HUES48 (cell line): Measurements from ENCODE around the gene CCDC73.
"Not testable (repeated sequence)": the region's sequence is repeated elsewhere in the genome, so short reads cannot be mapped to it uniquely, and the experiment has no call there.

Experiments used
- H3K27ac ChIP-seq: one replicate; pipeline ENCODE4 v1.7.0; 2013; ENCODE audit warnings: low read depth, low read length, inconsistent platforms
- H3K27me3 ChIP-seq: 2 replicates; pipeline ENCODE4 v1.6.1; 2013; ENCODE audit warnings: mild to moderate bottlenecking, low read length; ENCODE audit not compliant: control insufficient read depth, insufficient read depth
- H3K36me3 ChIP-seq: 2 replicates; pipeline ENCODE4 v1.6.1; 2013; ENCODE audit warnings: low read length; ENCODE audit not compliant: control insufficient read depth, insufficient read depth
- H3K4me1 ChIP-seq: 2 replicates; pipeline ENCODE4 v1.6.1; 2013; ENCODE audit warnings: mild to moderate bottlenecking, low read length; ENCODE audit not compliant: control insufficient read depth, insufficient read depth
- H3K4me3 ChIP-seq: 2 replicates; pipeline ENCODE4 v1.5.1; 2013; ENCODE audit warnings: mild to moderate bottlenecking, low read depth, low read length
- H3K9ac ChIP-seq: 2 replicates; pipeline ENCODE4 v1.6.1; 2013; ENCODE audit warnings: mild to moderate bottlenecking, low read depth, low read length, moderate library complexity
- H3K9me3 ChIP-seq: 2 replicates; pipeline ENCODE4 v1.6.1; 2013; ENCODE audit warnings: low read length; ENCODE audit not compliant: control insufficient read depth, insufficient read depth

CCDC73 gene

DNA sequence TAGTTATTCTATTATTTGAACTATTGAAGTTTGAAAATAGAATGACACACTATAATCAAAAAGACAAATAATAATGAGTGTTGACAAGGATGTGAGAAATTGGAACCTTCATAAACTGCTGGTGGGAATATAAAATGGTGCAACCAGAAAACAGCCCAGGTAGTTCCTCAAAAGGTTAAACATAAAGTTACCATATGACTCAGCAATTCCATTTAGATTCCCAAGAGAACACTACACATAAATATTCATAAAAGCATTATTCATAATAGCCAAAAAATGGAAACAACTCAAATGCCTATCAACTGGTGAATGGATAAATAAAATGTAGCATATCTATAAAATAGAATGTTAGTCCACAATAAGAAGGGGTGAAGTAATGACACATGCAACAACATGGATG is 21.7 kb downstream of the CCDC73 start:
- Histone ChIP-seq H3K36me3 (no peaks in the 10 kb centered on the region), H3K27me3 (no peaks in the 10 kb centered on the region), H3K4me1 (no peaks in the 10 kb centered on the region), H3K27ac (no peak overlapping the region), H3K9me3 (no peaks in the 10 kb centered on the region), H3K9ac (no peak overlapping the region), H3K4me3 (no peak overlapping the region)

DNA sequence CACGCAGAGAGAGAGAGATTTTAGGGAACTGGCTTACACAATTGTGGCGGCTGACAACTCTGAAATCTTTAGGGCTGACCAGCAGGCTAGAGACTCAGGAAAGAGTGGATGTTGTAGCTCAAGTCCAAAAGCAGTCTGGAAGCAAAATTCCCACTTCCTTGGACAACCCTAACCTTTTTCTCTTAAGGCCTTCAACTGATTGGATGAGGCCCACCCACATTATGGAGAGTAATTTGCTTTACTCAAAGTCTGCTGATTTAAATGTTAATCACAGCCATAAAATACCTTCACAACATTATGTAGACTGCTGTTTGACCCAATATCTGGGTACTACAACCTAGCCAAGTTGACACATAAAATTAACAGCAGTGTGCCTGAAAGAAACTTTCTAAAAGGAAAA is 32.7 kb downstream of the CCDC73 start:
- H3K36me3 ChIP-seq, H3K27ac ChIP-seq, H3K4me1 ChIP-seq, H3K4me3 ChIP-seq, H3K9ac ChIP-seq, H3K27me3 ChIP-seq, H3K9me3 ChIP-seq: not testable (repeated sequence)

DNA sequence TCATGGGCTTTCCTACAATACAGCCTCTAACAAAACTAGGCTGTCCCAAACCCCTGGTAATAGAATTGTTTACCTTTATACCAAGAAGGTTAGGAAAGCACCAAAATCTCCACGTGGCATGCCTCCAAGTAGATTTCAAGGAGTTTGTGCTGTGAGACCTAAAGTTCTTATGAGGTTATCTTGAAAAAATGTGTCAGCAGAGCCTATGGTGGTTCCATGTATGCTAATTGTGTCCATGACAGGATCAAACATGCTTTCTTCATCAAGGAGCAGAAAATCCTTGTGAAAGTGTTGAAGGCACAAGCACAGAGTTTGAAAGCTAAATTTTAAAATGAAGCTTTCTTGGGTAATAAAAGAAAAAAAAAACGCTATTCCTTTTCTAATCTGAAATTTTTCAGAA is 36.2 kb downstream of the CCDC73 start:
- H3K4me1 ChIP-seq = no peaks in the 10 kb centered on the region
- H3K4me3 ChIP-seq = no peak overlapping the region
- no peak overlapping the region for H3K27ac ChIP-seq
- peaks cover 4% of the 10 kb centered on the region; the same call in 1 of the 2 replicates for H3K9me3 ChIP-seq
- H3K36me3 ChIP-seq = no peaks in the 10 kb centered on the region
- H3K9ac ChIP-seq = no peak overlapping the region
- no peaks in the 10 kb centered on the region for H3K27me3 ChIP-seq

DNA sequence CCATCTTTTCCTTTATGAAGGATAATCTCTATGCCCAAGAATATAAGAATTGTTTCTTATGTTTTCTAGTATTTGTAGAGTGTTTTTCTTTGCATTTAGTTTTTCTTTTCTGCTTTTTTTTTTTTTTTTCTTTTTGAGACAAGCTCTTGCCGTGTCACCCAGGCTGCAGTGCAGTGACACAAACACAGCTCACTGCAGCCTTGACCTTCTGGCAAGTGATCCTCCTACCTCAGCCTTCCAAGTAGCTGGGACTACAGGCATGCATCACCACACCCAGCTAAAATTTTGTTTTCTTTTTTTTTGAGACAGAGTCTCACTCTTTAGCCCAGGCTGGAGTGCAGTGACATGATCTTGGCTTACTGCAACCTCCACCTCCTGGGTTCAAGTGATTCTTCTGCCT is 41.3 kb downstream of the CCDC73 start:
- not testable (repeated sequence) for H3K27me3 ChIP-seq, H3K27ac ChIP-seq, H3K4me1 ChIP-seq, H3K4me3 ChIP-seq, H3K36me3 ChIP-seq, H3K9ac ChIP-seq, H3K9me3 ChIP-seq

DNA sequence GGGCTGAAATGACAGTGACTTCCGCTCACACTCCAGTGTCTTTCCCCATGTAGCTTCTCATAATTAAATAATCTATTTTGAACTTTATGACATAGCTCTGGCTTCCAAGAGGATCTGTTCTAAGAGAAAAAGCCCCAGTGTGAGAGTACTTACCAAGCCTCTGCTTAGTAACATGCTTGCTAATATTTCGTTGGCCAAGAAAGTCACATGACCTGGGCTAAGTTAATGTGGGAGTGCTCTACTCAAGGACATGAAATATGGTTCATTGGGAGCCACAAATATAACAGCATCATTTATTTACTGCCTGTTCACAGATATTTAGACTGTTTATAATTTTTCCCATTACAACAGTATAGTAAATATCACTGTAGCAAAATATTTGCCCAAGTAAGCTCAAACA is 42.5 kb downstream of the CCDC73 start:
- Histone ChIP-seq H3K9me3 (no peaks in the 10 kb centered on the region), H3K4me3 (no peak overlapping the region), H3K27ac (no peak overlapping the region), H3K9ac (no peak overlapping the region), H3K4me1 (no peaks in the 10 kb centered on the region), H3K36me3 (no peaks in the 10 kb centered on the region), H3K27me3 (no peaks in the 10 kb centered on the region)

DNA sequence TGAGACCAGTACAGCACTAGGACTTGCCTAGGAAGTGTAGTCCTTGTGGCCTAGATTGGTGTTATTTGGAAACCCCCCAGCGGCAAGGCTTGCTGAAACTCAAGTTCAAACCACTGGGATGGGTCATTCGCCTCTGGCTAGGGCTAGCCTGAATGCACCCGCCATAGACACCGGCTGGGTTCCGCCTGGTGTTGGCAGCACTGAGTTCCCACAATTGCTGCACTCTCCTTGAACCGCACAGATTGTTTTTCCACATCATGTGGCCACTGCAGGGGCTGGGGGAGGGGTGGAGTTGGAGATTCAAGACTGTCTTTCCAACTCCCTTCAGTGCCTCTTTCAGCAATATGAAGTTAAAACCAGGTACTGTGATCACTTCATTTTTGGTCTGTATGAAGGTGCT is 43.1 kb downstream of the CCDC73 start:
- Histone ChIP-seq H3K9ac (no peak overlapping the region), H3K27me3 (no peaks in the 10 kb centered on the region), H3K4me1 (no peaks in the 10 kb centered on the region), H3K4me3 (no peak overlapping the region), H3K9me3 (no peaks in the 10 kb centered on the region), H3K27ac (no peak overlapping the region), H3K36me3 (no peaks in the 10 kb centered on the region)

DNA sequence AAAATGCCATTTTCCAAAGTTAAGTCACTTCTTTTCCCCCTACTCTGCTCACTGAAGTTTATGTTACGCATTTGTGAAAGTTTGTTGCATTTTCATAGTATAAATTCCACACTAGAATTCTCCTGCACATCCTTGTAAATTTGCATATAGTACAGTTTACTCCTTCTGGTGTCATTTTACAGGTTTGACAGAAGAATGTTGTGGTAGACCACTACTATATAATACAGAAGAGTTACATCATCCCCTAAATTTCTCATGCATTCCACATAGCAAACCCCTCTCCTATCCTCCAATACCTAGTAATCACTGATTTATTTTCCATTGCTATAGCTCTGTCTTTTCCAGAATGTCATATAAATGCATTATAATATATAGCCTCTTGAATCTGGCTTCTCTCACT is 64.5 kb downstream of the CCDC73 start:
- Histone ChIP-seq H3K9me3 (peaks cover 8% of the 10 kb centered on the region), H3K9ac (no peak overlapping the region), H3K27ac (no peak overlapping the region), H3K4me3 (no peak overlapping the region), H3K36me3 (no peaks in the 10 kb centered on the region), H3K4me1 (no peaks in the 10 kb centered on the region), H3K27me3 (no peaks in the 10 kb centered on the region)

DNA sequence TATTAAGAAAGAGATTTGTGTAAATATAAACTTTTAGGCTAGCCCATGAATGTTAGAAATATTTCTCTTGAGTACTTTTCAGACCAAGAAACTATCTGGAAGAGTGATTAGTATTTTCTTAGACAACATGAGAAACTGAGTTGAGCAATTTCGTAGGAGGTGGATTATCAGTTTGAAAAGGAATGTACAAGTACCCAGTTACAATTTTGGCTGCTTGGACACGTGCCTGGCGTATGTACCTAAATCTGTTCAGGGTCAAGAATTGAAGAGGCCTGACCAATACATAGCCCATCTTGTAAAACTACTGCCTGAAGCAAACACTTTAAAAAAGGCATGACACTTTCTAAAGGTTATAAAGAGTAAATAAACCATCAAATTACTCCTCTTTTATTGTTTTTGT is 71.1 kb downstream of the CCDC73 start:
- Histone ChIP-seq H3K36me3 (no peaks in the 10 kb centered on the region), H3K4me3 (no peak overlapping the region), H3K27ac (no peak overlapping the region), H3K9me3 (no peaks in the 10 kb centered on the region), H3K27me3 (no peaks in the 10 kb centered on the region), H3K9ac (no peak overlapping the region), H3K4me1 (no peaks in the 10 kb centered on the region)

DNA sequence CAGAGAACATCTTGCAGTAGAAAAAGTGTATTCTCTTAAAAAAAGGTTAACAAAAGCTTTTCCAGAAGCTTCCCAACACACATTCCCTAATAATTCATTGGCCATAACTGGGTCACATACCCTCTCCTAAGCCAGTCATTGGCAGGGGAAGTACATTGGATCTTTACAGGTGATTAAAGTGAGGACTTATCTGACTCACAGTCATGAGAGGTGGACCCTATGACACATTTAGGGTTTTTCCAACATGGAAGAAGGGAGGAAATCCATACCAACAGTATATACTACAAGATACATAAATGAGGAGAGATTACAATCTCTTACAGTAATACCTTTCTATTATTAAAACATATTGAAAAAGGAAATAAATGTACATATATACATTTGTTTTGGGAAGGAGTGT is 72.2 kb downstream of the CCDC73 start:
- Histone ChIP-seq H3K27ac (no peak overlapping the region), H3K36me3 (no peaks in the 10 kb centered on the region), H3K4me3 (no peak overlapping the region), H3K9ac (no peak overlapping the region), H3K9me3 (no peaks in the 10 kb centered on the region), H3K27me3 (no peaks in the 10 kb centered on the region), H3K4me1 (no peaks in the 10 kb centered on the region)

DNA sequence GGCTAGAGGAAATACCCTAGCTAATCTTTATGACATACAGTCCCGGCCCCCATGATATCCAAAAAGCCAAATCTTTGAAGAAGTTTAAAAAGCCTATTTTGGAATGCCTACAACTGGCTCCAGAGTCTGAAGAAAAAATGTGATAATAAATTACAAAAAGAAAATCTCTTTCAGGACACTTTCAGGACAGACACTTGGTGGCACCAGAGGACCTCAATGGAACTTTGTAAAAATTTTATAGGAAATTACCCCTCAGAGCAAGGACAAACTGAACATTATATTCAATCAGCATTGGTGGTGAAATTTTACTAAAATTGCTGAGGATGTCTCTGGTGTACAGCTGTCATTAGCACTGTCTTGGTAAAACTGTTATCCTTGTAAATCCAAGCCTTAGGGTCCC is 81.0 kb downstream of the CCDC73 start:
- no peak overlapping the region for H3K9ac ChIP-seq
- H3K4me1 ChIP-seq = no peaks in the 10 kb centered on the region
- no peaks in the 10 kb centered on the region for H3K27me3 ChIP-seq
- no peak overlapping the region for H3K27ac ChIP-seq
- H3K36me3 ChIP-seq = no peaks in the 10 kb centered on the region
- no peak overlapping the region for H3K4me3 ChIP-seq
- no peaks in the 10 kb centered on the region for H3K9me3 ChIP-seq

DNA sequence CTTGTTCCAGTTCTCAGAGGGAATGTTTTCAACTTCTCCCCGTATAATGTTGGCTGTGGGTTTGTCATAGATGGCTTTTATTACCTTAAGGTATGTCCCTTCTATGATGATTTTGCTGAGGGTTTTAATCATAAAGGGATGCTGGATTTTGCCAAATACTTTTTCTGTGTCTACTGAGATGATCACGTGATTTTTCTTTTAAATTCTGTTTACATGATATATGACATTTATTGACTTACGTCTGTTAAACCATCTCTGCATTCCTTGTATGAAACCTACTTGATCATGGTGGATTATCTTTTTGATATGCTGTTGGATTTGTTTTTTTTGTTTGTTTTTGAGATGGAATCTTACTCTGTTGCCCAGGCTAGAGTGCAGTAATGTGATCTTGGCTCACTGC is 85.5 kb downstream of the CCDC73 start:
- not testable (repeated sequence) for H3K9me3 ChIP-seq, H3K36me3 ChIP-seq, H3K4me3 ChIP-seq, H3K27me3 ChIP-seq, H3K4me1 ChIP-seq, H3K9ac ChIP-seq, H3K27ac ChIP-seq

DNA sequence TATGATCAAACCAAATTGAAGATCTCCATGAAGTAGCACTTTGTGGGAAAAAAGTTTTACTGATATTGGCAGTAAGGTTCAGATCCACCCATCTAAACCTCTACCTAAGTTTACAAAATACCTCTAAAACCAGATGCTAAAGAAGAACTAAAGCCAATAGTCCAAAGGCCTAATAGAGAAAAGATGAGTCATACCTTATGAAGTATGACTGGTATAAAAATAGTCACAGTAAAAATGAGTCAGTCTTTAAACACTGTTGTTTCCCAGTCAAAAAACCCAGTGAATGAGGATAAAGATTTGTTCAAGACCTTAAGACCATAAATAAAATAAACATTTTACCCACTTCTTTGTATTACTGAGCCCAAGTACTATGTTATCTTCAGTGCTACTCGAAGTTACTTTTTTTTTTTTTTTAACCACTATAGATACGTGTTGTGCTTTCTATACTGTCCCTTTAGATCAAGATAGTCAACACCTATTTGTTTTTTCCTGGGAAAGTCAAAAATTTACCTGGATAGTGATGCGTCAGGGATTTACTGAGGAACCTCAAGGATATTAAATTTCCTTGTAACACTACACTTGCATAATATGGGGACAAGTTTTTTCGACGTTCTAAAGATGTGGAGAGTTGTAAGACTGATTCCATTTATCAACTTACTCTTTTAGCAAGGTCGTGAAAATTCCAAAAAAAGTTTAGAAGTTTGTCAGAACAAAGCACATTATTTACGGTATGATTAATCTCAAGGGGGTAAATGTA is 87.3 kb downstream of the CCDC73 start:
- Histone ChIP-seq H3K27me3 (no peaks in the 10 kb centered on the region), H3K36me3 (no peaks in the 10 kb centered on the region), H3K4me3 (no peak overlapping the region), H3K9ac (no peak overlapping the region), H3K27ac (no peak overlapping the region), H3K9me3 (peaks cover 10% of the 10 kb centered on the region), H3K4me1 (no peaks in the 10 kb centered on the region)
